Stimulated activated naive CD8-positive, alpha-beta T cell treated with anti-CD3 and anti-CD28 coated beads, Interleukin-15, amount 100 ng/mL, for 72 hours (primary cell): Measurements from ENCODE around the gene ABHD17B.

Experiments
- ATAC-seq: fragments of 150-1000 bp; cut with Tn5 transposase; 2 replicates; pipeline ENCODE4 v1.10.0; 2021; ENCODE audit warnings: mild to moderate bottlenecking, moderate library complexity
- DNase-seq, 2 donors: peaks; one replicate each; pipeline ENCODE4 v3.0.0; 2021 to 2022
- H3K27ac Mint-ChIP-seq, 2 donors: one replicate each; pipeline ENCODE4 v1.8.0; 2022; ENCODE audit warnings: mild to moderate bottlenecking in 2 of 2, mixed read lengths in 2 of 2, moderate library complexity in 2 of 2
- H3K27me3 Mint-ChIP-seq: one replicate; pipeline ENCODE4 v1.8.0; 2022; ENCODE audit warnings: mixed read lengths
- H3K4me1 Mint-ChIP-seq: one replicate; pipeline ENCODE4 v1.8.0; 2022; ENCODE audit warnings: mild to moderate bottlenecking, mixed read lengths
- H3K4me3 Mint-ChIP-seq, 2 donors: one replicate each; pipeline ENCODE4 v1.8.0; 2022; ENCODE audit warnings: mild to moderate bottlenecking in 2 of 2, mixed read lengths in 2 of 2, moderate library complexity in 1 of 2
- H3K9me3 Mint-ChIP-seq, 2 donors: one replicate each; pipeline ENCODE4 v1.8.0; 2022; ENCODE audit warnings: mixed read lengths in 2 of 2

ABHD17B gene

DNA sequence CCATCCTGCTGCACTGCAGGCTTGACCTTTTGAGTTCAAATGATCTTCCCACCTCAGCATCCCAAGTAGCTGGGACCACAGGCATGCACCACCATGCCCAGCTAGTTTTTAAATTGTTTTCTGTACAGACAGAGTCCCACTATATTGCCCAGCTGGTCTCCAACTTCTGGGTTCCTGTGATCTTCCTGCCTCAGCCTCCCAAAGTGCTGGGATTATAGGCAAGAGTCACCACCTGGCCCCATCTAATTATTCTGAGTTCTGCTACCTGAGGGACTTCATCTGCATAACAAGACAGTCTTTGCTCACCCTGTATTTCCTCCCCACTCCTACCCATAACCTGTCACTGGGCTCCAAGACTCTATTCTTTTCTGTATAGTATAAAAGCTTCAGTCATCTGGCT lies 88.1 kb downstream of the ABHD17B start:
- no peak overlapping the region for H3K27ac Mint-ChIP-seq

DNA sequence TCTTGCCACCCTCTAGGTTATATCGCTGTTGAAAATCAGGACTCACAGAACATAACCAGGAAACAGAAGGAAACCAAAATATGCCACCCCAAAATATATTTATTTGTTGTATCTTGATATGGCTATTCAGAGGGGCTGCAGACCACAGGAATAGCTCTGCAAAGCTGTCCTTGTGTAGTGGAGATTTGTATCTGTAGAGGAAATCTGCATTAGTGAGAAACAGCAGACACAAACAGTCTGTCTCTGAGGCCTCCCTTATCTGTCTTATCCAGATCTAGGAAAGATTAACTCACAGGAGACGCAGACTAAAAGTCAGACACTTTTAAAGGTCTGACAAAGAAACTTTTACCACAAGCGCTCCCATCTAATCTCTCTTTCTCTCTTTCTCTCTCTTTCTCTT lies 88.5 kb downstream of the ABHD17B start:
- Mint-ChIP-seq H3K4me1 (peaks cover 3% of the 10 kb centered on the region), H3K27me3 (no peaks in the 10 kb centered on the region), H3K4me3 (no peak overlapping the region), H3K9me3 (no peaks in the 10 kb centered on the region), H3K27ac (no peak overlapping the region)
- DNase-seq (no peak), ATAC-seq (no peak)

More for the DNA sequence above, 88.1 kb downstream of the ABHD17B start:
- no peak for DNase-seq
- Mint-ChIP-seq H3K4me1 (no peaks in the 10 kb centered on the region), H3K27me3 (no peaks in the 10 kb centered on the region), H3K9me3 (no peaks in the 10 kb centered on the region), H3K4me3 (no peak overlapping the region)
- ATAC-seq = no peak

DNA sequence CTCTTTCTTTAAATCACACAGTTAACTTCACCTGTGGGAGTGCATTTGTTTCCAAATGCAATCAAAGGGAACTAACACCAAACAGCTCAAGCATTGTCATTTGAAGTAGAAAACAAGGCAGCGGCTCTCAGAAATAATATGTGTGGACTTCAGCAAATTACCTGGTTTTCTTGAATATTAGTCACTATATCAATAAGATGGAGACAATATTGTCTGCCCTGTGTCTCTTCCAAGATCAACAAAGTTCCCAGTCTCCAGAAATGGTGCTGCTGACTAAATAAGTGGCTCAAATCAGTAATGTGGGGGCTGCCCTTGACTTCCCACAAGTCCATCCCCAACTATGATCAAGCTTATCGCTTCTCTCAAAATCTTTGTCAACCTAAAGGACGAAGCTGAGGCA lies 89.6 kb downstream of the ABHD17B start:
- ATAC-seq = no peak
- no peak overlapping the region for H3K27ac Mint-ChIP-seq

DNA sequence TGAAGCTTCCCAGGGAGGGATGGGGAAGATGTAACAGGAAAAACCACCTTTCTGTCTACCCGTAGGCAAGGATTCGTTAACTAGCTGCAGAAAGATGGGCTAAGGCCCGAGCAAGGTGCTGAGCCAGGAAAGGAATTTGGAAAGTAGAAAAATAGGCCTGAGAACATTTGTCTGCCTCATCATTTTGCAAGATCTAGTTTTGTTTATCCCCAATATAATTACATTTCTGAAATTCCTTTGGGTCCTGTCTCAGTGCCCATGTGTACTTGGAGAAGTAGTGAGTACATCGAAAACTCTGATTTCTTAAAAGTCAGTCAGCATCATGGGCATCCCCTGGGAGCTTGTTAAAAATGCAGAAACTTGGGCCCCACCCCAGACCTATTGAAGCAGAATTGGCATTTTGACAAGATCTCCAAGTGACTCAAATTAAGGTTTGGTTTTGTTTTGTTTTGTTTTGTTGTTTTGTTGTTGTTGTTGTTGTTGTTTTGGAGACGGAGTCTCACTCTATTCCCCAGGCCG lies 90.5 kb downstream of the ABHD17B start:
- ATAC-seq (no peak), DNase-seq (no peak)
- Mint-ChIP-seq H3K4me1 (peaks cover 13% of the 10 kb centered on the region), H3K27me3 (no peaks in the 10 kb centered on the region), H3K4me3 (no peak overlapping the region), H3K9me3 (no peaks in the 10 kb centered on the region), H3K27ac (peak overlapping the region in 1 of 2 donors; percentile 54)

More for the DNA sequence above, 89.6 kb downstream of the ABHD17B start:
- Mint-ChIP-seq H3K4me1 (peaks cover 13% of the 10 kb centered on the region), H3K9me3 (no peaks in the 10 kb centered on the region), H3K27me3 (no peaks in the 10 kb centered on the region), H3K4me3 (no peak overlapping the region)
- DNase-seq = no peak

DNA sequence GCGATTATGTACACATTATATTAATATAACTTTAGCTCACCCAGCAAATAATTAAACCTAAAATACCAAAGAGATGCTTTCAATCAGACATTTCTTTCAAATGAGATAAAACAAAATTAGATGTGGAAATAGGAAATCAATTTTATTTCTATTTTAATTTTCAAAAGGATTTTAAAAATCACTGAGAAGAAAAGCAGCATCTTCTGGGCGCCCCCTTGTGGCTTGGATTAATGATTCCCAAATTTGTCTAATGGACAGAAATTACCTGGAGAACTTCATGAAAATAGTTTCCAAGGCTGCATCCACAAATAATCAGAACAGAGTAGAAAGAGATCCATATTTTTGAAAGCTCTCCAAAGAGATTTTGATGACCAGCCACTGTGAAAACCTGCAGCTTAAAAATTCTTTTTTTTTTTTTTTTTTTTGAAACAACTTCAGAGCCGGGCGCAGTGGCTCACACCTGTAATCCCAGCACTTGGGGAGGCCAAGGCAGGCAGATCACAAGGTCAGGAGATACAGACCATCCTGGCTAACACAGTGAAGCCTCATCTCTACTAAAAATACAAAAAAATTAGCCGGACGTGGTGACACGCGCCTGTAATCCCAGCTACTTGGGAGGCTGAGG lies 91.8 kb downstream of the ABHD17B start:
- Mint-ChIP-seq H3K27ac (no peak overlapping the region), H3K27me3 (no peaks in the 10 kb centered on the region), H3K4me1 (peaks cover 13% of the 10 kb centered on the region), H3K4me3 (no peak overlapping the region), H3K9me3 (no peaks in the 10 kb centered on the region)
- peak in 1 of 2 donors; percentile 20 for DNase-seq
- no peak for ATAC-seq

DNA sequence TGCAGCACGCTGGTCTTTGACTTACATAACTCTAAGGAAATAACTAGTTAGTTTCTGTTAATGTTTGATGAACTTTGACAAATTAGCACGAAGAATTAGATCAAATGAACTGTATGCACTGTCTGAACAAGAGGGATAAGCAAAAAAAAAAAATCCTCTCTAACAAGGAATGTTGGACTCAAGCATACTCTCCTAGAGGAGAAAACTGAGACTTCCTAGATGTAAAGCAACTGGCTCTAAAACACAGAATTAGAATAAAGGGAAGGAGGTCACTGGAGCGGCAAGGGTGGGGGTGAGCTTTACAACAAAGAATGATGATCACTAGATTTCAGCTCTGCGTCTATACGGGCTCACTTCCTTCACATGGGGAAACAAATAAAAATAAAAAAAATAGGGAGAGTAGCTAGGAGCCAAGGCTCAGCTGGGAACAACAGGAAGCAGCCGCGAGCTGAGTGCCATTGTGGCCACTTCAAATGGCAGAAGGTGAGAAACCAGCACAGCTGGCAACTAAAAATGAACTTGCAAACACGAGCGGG lies 94.0 kb downstream of the ABHD17B start:
- Mint-ChIP-seq H3K9me3 (no peaks in the 10 kb centered on the region), H3K4me1 (peaks cover 13% of the 10 kb centered on the region), H3K4me3 (peak overlapping the region; percentile 1 to 52), H3K27ac (peak overlapping the region in 1 of 2 donors; percentile 63), H3K27me3 (no peaks in the 10 kb centered on the region)
- DNase-seq (no peak), ATAC-seq (no peak)
